HepG2 (cell line): ENCODE data around the gene TCEANC2. TPM values are rescaled to one million over a fixed set of nuclear protein-coding genes. Genes with fewer than 3 reads are reported as not detected.

ENCODE experiments used
- HCFC1 ChIP-seq: fragments of 150-350 bp; IDR thresholded peaks from 2 replicates; pipeline ENCODE4 v1.6.1; 2014; ENCODE audit warnings: low read depth, low read length
- HMG20A ChIP-seq: IDR thresholded peaks from 2 replicates; pipeline ENCODE4 v1.6.1; 2016; ENCODE audit warnings: borderline replicate concordance
- HOXA3 ChIP-seq: sonication (generic); formaldehyde crosslinking; IDR thresholded peaks from 2 replicates; pipeline ENCODE4 v1.5.0; 2020; ENCODE audit warnings: missing genetic modification reagents
- MYC ChIP-seq: sonication (generic); formaldehyde crosslinking; IDR thresholded peaks from 2 replicates; pipeline ENCODE4 v1.9.0; 2021; ENCODE audit warnings: missing genetic modification reagents, borderline replicate concordance
- NFKB2 ChIP-seq: sonication (generic); formaldehyde crosslinking; IDR thresholded peaks from 2 replicates; pipeline ENCODE4 v1.4.0; 2020; ENCODE audit warnings: missing genetic modification reagents, borderline replicate concordance
- PITX1 ChIP-seq: sonication (generic); formaldehyde crosslinking; IDR thresholded peaks from 2 replicates; pipeline ENCODE4 v1.5.1; 2020; ENCODE audit warnings: mild to moderate bottlenecking, missing genetic modification reagents
- SALL1 ChIP-seq: sonication (generic); formaldehyde crosslinking; IDR thresholded peaks from 2 replicates; pipeline ENCODE4 v1.8.0; 2022; ENCODE audit warnings: mild to moderate bottlenecking, missing genetic modification reagents
- ZFP1 ChIP-seq: IDR thresholded peaks from 2 replicates; pipeline ENCODE4 v1.6.1; 2016
- ZFX ChIP-seq: sonication (generic); formaldehyde crosslinking; IDR thresholded peaks from 2 replicates; pipeline ENCODE4 v1.4.0; 2020; ENCODE audit warnings: mild to moderate bottlenecking, low read depth, missing genetic modification reagents, moderate library complexity
- ZNF607 ChIP-seq: sonication (generic); formaldehyde crosslinking; IDR thresholded peaks from 2 replicates; pipeline ENCODE4 v1.5.1; 2020; ENCODE audit warnings: missing genetic modification reagents, mild to moderate bottlenecking, borderline replicate concordance
- ZNF776 ChIP-seq: sonication (generic); formaldehyde crosslinking; IDR thresholded peaks from 2 replicates; pipeline ENCODE4 v1.4.0; 2020; ENCODE audit warnings: mild to moderate bottlenecking, missing genetic modification reagents
- ZNF891 ChIP-seq: sonication (generic); formaldehyde crosslinking; IDR thresholded peaks from 2 replicates; pipeline ENCODE4 v1.5.0; 2020; ENCODE audit warnings: mild to moderate bottlenecking, missing genetic modification reagents
- polyA plus RNA-seq, 8 experiments: library from polyadenylated mRNA; depleted of rRNA in 3 of 8; stranded (reverse) in 7 of 8; unstranded in 1 of 8; fragments of >200 nt; fragmentation: Illumina TruSeq in 4 of 8; extraction: Trizol in 4 of 8; gene quantifications; 2 replicates each; pipeline versions ENCODE4 v1.2.1 to v1.2.3, GENCODE V29; 2011 to 2016; ENCODE audit warnings: low read depth in 4 of 8, missing spikeins in 1 of 8, mixed read lengths in 1 of 8; ENCODE audit not compliant: insufficient read depth in 1 of 8
- total RNA-seq, 5 experiments: library from RNA; depleted of rRNA; stranded (reverse); fragments of >200 nt; fragmentation: Illumina TruSeq; extraction: Trizol; gene quantifications; 2 replicates each; pipeline ENCODE4 v1.2.3, GENCODE V29; 2016; ENCODE audit warnings: low read depth in 1 of 5
- TF ChIP-seq, protein P1 (sequence below): sonication (generic); formaldehyde crosslinking; IDR thresholded peaks from 2 replicates; pipeline ENCODE4 v1.5.0; 2020; ENCODE audit warnings: missing genetic modification reagents, mild to moderate bottlenecking, borderline replicate concordance
- TF ChIP-seq, protein P2 (sequence below): sonication (generic); formaldehyde crosslinking; IDR thresholded peaks from 2 replicates; pipeline ENCODE4; 2020; ENCODE audit warnings: missing genetic modification reagents, mild to moderate bottlenecking, borderline replicate concordance
- TF ChIP-seq, protein P3 (sequence below): sonication (generic); formaldehyde crosslinking; IDR thresholded peaks from 2 replicates; pipeline ENCODE4 v1.9.0; 2022; ENCODE audit warnings: missing genetic modification reagents, mild to moderate bottlenecking, borderline replicate concordance
- TF ChIP-seq, protein P4 (sequence below): sonication (generic); formaldehyde crosslinking; IDR thresholded peaks from 2 replicates; pipeline ENCODE4 v1.8.1; 2022; ENCODE audit warnings: mild to moderate bottlenecking, missing genetic modification reagents
- TF ChIP-seq, protein P5 (sequence below): sonication (generic); formaldehyde crosslinking; IDR thresholded peaks from 2 replicates; pipeline ENCODE4 v1.4.0; 2020; ENCODE audit warnings: missing genetic modification reagents, borderline replicate concordance
- TF ChIP-seq, protein P6 (sequence below): IDR thresholded peaks from 2 replicates; pipeline ENCODE4 v1.6.1; 2016; ENCODE audit warnings: low read depth, borderline replicate concordance

Gene TCEANC2
- total and polyA plus RNA-seq, 2 of the 13 experiments (the other 11 are each of a cell fraction or from before 2014, with no cell fraction given) = 3.8 to 5.0 TPM

DNA sequence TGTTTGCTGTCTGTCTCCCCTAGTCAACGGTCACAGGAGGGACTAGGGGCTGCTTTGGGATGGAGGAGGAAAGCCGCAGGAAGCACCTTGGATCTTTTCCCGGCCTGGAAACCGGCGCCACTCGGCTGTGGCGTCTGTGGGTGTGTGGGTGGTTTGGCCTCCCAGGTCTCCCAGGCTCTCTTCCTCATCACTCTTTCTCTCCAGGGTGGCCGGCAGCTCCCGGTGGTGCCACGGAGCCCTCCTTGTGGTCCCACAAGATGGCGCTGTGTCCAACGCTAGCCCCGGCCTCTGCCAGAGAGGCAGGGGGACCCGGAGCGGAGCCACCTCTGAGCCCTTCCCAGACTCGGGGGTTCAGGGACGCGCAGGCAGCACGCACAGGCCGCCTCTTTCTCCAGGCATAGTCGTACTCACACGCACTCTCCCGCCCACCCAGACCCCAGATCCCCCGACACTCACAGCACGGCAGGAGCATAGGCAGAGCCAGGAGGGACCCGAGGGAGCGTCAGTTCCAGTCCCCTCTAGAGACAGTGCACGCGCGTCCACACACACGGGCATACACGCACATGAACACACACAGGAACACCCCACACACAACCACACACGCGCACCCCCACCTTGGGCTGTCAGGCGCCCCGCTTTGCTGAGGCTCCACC is 68.2 kb downstream of the TCEANC2 start (continued):
- TF ChIP-seq HCFC1 (no peak), MYC (CRISPR knock-in tag) (no peak), SALL1 (peak; percentile 60), HMG20A (no peak), NFKB2 (CRISPR knock-in tag) (0 out of 2 replicates have a peak, but pooled peaks have one; percentile 15), ZFP1 (CRISPR knock-in tag) (no peak), ZNF891 (CRISPR knock-in tag) (0 out of 2 replicates have a peak, but pooled peaks have one; percentile 65), ZFX (peak; percentile 55; the same call in 1 of the 2 replicates), ZNF776 (CRISPR knock-in tag) (0 out of 2 replicates have a peak, but pooled peaks have one; percentile 45), ZNF607 (CRISPR knock-in tag) (0 out of 2 replicates have a peak, but pooled peaks have one; percentile 12), PITX1 (CRISPR knock-in tag) (peak; percentile 19; the same call in 1 of the 2 replicates), HOXA3 (CRISPR knock-in tag) (no peak; the same call in 1 of the 2 replicates)
- TF ChIP-seq, protein P1, sequence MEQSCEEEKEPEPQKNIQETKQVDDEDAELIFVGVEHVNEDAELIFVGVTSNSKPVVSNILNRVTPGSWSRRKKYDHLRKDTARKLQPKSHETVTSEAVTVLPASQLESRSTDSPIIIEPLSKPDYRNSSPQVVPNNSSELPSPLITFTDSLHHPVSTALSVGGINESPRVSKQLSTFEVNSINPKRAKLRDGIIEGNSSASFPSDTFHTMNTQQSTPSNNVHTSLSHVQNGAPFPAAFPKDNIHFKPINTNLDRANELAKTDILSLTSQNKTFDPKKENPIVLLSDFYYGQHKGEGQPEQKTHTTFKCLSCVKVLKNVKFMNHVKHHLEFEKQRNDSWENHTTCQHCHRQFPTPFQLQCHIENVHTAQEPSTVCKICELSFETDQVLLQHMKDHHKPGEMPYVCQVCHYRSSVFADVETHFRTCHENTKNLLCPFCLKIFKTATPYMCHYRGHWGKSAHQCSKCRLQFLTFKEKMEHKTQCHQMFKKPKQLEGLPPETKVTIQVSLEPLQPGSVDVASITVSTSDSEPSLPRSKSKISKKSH = peak; percentile 58; the same call in 1 of the 2 replicates
- TF ChIP-seq, protein P2, sequence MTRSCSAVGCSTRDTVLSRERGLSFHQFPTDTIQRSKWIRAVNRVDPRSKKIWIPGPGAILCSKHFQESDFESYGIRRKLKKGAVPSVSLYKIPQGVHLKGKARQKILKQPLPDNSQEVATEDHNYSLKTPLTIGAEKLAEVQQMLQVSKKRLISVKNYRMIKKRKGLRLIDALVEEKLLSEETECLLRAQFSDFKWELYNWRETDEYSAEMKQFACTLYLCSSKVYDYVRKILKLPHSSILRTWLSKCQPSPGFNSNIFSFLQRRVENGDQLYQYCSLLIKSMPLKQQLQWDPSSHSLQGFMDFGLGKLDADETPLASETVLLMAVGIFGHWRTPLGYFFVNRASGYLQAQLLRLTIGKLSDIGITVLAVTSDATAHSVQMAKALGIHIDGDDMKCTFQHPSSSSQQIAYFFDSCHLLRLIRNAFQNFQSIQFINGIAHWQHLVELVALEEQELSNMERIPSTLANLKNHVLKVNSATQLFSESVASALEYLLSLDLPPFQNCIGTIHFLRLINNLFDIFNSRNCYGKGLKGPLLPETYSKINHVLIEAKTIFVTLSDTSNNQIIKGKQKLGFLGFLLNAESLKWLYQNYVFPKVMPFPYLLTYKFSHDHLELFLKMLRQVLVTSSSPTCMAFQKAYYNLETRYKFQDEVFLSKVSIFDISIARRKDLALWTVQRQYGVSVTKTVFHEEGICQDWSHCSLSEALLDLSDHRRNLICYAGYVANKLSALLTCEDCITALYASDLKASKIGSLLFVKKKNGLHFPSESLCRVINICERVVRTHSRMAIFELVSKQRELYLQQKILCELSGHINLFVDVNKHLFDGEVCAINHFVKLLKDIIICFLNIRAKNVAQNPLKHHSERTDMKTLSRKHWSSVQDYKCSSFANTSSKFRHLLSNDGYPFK = peak; percentile 71; the same call in 1 of the 2 replicates
- TF ChIP-seq, protein P3, sequence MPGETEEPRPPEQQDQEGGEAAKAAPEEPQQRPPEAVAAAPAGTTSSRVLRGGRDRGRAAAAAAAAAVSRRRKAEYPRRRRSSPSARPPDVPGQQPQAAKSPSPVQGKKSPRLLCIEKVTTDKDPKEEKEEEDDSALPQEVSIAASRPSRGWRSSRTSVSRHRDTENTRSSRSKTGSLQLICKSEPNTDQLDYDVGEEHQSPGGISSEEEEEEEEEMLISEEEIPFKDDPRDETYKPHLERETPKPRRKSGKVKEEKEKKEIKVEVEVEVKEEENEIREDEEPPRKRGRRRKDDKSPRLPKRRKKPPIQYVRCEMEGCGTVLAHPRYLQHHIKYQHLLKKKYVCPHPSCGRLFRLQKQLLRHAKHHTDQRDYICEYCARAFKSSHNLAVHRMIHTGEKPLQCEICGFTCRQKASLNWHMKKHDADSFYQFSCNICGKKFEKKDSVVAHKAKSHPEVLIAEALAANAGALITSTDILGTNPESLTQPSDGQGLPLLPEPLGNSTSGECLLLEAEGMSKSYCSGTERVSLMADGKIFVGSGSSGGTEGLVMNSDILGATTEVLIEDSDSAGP (CRISPR knock-in tag) = peak; percentile 56; the same call in 1 of the 2 replicates
- TF ChIP-seq, protein P4, sequence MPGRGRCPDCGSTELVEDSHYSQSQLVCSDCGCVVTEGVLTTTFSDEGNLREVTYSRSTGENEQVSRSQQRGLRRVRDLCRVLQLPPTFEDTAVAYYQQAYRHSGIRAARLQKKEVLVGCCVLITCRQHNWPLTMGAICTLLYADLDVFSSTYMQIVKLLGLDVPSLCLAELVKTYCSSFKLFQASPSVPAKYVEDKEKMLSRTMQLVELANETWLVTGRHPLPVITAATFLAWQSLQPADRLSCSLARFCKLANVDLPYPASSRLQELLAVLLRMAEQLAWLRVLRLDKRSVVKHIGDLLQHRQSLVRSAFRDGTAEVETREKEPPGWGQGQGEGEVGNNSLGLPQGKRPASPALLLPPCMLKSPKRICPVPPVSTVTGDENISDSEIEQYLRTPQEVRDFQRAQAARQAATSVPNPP (CRISPR knock-in tag) = no peak
- TF ChIP-seq, protein P5, sequence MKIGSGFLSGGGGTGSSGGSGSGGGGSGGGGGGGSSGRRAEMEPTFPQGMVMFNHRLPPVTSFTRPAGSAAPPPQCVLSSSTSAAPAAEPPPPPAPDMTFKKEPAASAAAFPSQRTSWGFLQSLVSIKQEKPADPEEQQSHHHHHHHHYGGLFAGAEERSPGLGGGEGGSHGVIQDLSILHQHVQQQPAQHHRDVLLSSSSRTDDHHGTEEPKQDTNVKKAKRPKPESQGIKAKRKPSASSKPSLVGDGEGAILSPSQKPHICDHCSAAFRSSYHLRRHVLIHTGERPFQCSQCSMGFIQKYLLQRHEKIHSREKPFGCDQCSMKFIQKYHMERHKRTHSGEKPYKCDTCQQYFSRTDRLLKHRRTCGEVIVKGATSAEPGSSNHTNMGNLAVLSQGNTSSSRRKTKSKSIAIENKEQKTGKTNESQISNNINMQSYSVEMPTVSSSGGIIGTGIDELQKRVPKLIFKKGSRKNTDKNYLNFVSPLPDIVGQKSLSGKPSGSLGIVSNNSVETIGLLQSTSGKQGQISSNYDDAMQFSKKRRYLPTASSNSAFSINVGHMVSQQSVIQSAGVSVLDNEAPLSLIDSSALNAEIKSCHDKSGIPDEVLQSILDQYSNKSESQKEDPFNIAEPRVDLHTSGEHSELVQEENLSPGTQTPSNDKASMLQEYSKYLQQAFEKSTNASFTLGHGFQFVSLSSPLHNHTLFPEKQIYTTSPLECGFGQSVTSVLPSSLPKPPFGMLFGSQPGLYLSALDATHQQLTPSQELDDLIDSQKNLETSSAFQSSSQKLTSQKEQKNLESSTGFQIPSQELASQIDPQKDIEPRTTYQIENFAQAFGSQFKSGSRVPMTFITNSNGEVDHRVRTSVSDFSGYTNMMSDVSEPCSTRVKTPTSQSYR (CRISPR knock-in tag) = no peak
- TF ChIP-seq, protein P6, sequence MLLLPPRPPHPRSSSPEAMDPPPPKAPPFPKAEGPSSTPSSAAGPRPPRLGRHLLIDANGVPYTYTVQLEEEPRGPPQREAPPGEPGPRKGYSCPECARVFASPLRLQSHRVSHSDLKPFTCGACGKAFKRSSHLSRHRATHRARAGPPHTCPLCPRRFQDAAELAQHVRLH (CRISPR knock-in tag) = 0 out of 2 replicates have a peak, but pooled peaks have one; percentile 28
